Panc1 (cell line): ENCODE data around the gene KCNB1.

ENCODE experiments used
- POLR2AphosphoS5 ChIP-seq: IDR thresholded peaks from 2 replicates; pipeline ENCODE4 v1.6.1; 2012; ENCODE audit warnings: mild to moderate bottlenecking, low read depth, low read length, moderate library complexity
- SIN3A ChIP-seq: IDR thresholded peaks from 2 replicates; pipeline ENCODE4 v1.6.1; 2012; ENCODE audit warnings: low read depth, mild to moderate bottlenecking, low read length, moderate library complexity, borderline replicate concordance; ENCODE audit not compliant: insufficient read depth
- TF ChIP-seq, protein P1 (sequence below): fragments of 450-650 bp; IDR thresholded peaks from 2 replicates; pipeline ENCODE4 v1.5.1; 2017; ENCODE audit warnings: mild to moderate bottlenecking

DNA sequence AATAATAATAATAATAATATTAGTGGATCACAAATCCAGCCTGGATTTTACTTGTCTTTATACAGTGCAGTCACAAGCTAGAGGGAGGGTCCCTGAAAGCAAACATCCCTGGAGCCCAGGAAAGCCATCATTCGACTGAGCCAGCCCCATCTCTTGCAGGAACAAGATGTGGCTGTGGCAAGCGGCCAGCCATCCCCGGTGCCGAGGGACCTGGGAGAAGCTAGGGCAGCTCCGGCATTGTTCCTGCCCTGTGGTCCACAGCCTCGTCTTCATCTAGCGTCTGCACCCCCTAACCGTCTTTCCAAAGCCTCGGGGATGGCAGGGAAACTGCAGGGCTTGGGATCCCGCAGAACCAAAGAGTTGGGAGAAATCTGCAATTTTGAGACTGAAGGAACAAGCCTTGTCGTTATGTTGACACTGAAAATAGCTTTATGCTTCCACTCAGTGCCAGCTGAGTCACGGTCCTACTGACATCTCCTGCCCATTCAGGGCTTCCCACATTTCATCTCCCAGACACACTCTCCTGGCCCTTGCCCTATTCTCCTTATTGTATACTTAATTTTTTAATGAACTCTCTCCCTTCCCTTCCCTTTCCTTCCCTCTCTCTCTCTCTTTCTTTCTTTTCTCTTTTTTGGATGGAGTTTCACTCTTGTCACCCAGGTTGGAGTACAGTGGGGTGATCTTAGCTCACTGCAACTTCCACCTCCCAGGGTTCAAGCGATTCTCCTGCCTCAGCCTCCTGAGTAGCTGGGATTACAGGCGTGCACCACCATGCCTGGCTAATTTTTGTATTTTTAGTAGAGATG, 142.1 kb downstream of the KCNB1 start:
- TF ChIP-seq, protein P1, sequence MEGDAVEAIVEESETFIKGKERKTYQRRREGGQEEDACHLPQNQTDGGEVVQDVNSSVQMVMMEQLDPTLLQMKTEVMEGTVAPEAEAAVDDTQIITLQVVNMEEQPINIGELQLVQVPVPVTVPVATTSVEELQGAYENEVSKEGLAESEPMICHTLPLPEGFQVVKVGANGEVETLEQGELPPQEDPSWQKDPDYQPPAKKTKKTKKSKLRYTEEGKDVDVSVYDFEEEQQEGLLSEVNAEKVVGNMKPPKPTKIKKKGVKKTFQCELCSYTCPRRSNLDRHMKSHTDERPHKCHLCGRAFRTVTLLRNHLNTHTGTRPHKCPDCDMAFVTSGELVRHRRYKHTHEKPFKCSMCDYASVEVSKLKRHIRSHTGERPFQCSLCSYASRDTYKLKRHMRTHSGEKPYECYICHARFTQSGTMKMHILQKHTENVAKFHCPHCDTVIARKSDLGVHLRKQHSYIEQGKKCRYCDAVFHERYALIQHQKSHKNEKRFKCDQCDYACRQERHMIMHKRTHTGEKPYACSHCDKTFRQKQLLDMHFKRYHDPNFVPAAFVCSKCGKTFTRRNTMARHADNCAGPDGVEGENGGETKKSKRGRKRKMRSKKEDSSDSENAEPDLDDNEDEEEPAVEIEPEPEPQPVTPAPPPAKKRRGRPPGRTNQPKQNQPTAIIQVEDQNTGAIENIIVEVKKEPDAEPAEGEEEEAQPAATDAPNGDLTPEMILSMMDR: no peak
- TF ChIP-seq POLR2AphosphoS5 (no peak), SIN3A (no peak)
